HL-60 (cell line): ENCODE data around the gene KRT4.

Source experiments
- DNase-seq, 2 experiments: peaks; one replicate each; pipeline ENCODE4 v3.0.0-alpha.2; 2010 to 2020; ENCODE audit warnings: low read depth in 1 of 2, low spot score in 1 of 2
- H3K27ac ChIP-seq: fragments of 250-450 bp; sonication (Bioruptor Pico); replicated peaks from 2 replicates; pipeline ENCODE4 v1.5.1; 2020; ENCODE audit warnings: mild to moderate bottlenecking, moderate library complexity
- H3K27me3 ChIP-seq: fragments of 250-450 bp; sonication (Bioruptor Pico); 2 replicates; pipeline ENCODE4 v1.5.1; 2021; ENCODE audit warnings: mild to moderate bottlenecking, moderate library complexity; ENCODE audit not compliant: insufficient read depth, poor library complexity, severe bottlenecking
- H3K4me3 ChIP-seq: replicated peaks from 2 replicates; pipeline ENCODE4 v1.5.1; 2011; ENCODE audit warnings: mild to moderate bottlenecking, control low read depth, low read length; ENCODE audit not compliant: insufficient read depth
- CTCF ChIP-seq: IDR thresholded peaks from one replicate; pipeline ENCODE4 v1.5.1; 2011; ENCODE audit warnings: low read length, control low read depth, inconsistent platforms; ENCODE audit not compliant: insufficient read depth
- GABPA ChIP-seq: IDR thresholded peaks from 2 replicates; pipeline ENCODE4 v1.6.1; 2012; ENCODE audit warnings: low read depth
- POLR2AphosphoS5 ChIP-seq: IDR thresholded peaks from 2 replicates; pipeline ENCODE4 v1.6.1; 2012; ENCODE audit warnings: low read depth
- REST ChIP-seq: IDR thresholded peaks from 2 replicates; pipeline ENCODE4 v1.6.1; 2012; ENCODE audit warnings: low read depth; ENCODE audit not compliant: insufficient replicate concordance
- SPI1 ChIP-seq: IDR thresholded peaks from 2 replicates; pipeline ENCODE4 v1.6.1; 2012; ENCODE audit warnings: low read depth, mild to moderate bottlenecking, borderline replicate concordance

KRT4 gene

GRCh38 chr12:52812073-52812400 is 1.9 kb downstream of the KRT4 start:
- H3K27ac ChIP-seq, result no peak overlapping the region
- no peaks in the 10 kb centered on the region for H3K27me3 ChIP-seq
- no peak for DNase-seq
- no peak overlapping the region for H3K4me3 ChIP-seq
- TF ChIP-seq REST (no peak), POLR2AphosphoS5 (no peak)

GRCh38 chr12:52811191-52812072 is 2.5 kb downstream of the KRT4 start:
- H3K27me3 ChIP-seq, result no peaks in the 10 kb centered on the region

GRCh38 chr12:52810554-52810953 is 3.4 kb downstream of the KRT4 start:
- no peak for TF ChIP-seq POLR2AphosphoS5
- no peak for TF ChIP-seq GABPA
- no peak for TF ChIP-seq CTCF
- TF ChIP-seq REST, result no peak
- no peak for TF ChIP-seq SPI1
- Histone ChIP-seq H3K4me3 (no peak overlapping the region), H3K27ac (no peak overlapping the region), H3K27me3 (no peaks in the 10 kb centered on the region)
- no peak for DNase-seq

More at GRCh38 chr12:52811191-52812072, 2.5 kb downstream of the KRT4 start:
- Histone ChIP-seq H3K4me3 (no peak overlapping the region), H3K27ac (no peak overlapping the region)
- DNase-seq, result no peak
- TF ChIP-seq CTCF, result no peak
- TF ChIP-seq GABPA, result no peak
- TF ChIP-seq POLR2AphosphoS5, result no peak
- TF ChIP-seq REST, result no peak
- TF ChIP-seq SPI1, result no peak
